Measurements from ENCODE around the gene TPRKB.
"Not testable (repeated sequence)": the region's sequence is repeated elsewhere in the genome, so short reads cannot be mapped to it uniquely, and the experiment has no call there.

TPRKB gene

DNA sequence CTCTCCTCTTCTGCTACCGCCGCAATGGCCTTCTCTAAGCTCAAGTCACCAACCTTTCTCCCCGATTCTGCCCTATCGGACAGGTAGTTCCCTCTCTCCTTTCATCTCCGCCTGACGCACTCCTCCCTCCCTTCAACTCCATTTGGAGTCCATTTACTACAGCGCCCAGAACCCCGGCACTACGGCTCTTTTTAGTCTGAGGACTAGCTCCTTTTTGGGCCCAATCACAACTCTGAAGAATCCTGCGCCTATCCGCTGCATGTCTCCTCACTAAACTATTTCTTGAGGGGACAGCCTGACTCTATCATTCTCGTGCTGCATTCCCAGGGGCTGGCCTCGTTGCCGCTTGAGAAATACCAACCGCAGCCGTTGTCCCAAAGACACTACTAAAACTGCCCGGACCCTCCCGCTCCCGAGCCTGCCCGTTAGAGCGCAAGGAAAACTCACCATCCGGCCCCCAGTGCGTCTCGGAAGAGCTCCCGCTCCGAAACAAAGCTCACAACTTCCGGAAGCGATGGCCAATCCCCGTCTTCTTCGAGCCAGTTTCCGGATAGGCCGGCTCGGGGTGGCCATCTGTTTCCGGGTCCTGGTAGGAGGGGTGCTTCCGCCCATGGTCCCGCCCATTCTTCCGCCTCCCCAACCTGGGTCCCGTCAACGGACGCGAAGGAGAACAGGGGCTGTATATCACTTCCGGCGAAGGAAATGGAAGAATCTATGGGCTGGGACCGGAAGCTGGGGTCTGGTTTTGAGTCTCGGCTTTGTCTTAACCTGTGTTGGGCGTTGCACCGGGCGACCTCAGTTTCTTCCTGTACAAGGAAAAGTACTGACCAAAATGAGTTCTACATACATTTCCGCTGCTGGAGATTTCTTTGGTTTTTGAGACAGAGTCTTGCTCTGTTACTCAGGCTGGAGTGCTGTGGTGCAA, at the start of gene TPRKB:
Gene TPRKB, minus strand, starts transcription at position 491 of the 925 bp plus-strand sequence. CDS start 2,776 bp downstream, outside the sequence.
- H3K9ac ChIP-seq (ENCODE audit: low read length) = peak within 1 kb of the TSS; percentile 90
- H3K4me2 ChIP-seq (ENCODE audit: low read length) = peak within 1 kb of the TSS; percentile 98
- peaks cover 12% of the 10 kb centered on the region for H3K4me1 ChIP-seq (ENCODE audit: low read length)
- no peaks in the 10 kb centered on the region for H4K20me1 ChIP-seq (ENCODE audit: insufficient read depth, low read length)
- H3K36me3 ChIP-seq (replicated peaks; ENCODE audit: low read depth, low read length) = peaks cover 17% of the 10 kb centered on the region
- H3K4me3 ChIP-seq (ENCODE audit: low read length) = peak within 1 kb of the TSS; percentile 99
- no peaks in the 10 kb centered on the region for H3K9me3 ChIP-seq (ENCODE audit: insufficient read depth, low read length)
- H3K27me3 ChIP-seq (ENCODE audit: low read depth, low read length) = no peaks in the 10 kb centered on the region
- peaks cover 23% of the 10 kb centered on the region for H3K79me2 ChIP-seq (ENCODE audit: low read length)
- peak within 1 kb of the TSS; percentile 63 for H3K27ac ChIP-seq (ENCODE audit: low read length)
- no peak for TF ChIP-seq EZH2phosphoT487 (IDR thresholded peaks at IDR 0.05; ENCODE audit: low read depth)
- no peak for TF ChIP-seq CTCF (IDR thresholded peaks at IDR 0.05; ENCODE audit: low read depth, low read length)
- H2AFZ ChIP-seq (ENCODE audit: low read depth, low read length) = peak within 1 kb of the TSS; percentile 93

DNA sequence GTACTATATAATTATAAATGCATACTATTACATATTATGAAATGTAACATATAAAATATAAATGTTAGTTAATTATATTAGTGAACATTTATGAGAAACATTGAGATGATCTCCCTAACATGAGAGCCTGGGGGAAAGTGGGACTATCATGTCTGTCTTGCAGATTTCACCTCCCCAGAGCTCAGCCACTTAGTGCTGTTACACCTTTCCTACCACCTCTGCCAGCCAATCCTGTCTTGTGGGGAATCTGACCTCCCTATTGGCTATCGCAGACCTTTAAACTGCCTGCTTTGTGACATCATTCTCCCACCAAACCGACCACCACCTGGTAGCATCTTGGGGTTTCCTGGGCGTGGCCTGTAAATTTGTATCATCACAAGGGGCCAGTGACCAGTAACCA, 46.7 kb upstream of the TPRKB start, which contains the start of gene C2orf78:
Gene C2orf78, plus strand, starts transcription at position 301 of the 400 bp plus-strand sequence. CDS start 127 bp downstream, outside the sequence.
- not testable (repeated sequence) for H3K27me3 ChIP-seq (ENCODE audit: low read depth, low read length); H3K36me3 ChIP-seq (replicated peaks; ENCODE audit: low read depth, low read length); H3K4me2 ChIP-seq (ENCODE audit: low read length); H3K9me3 ChIP-seq (ENCODE audit: insufficient read depth, low read length); H4K20me1 ChIP-seq (ENCODE audit: insufficient read depth, low read length); H2AFZ ChIP-seq (ENCODE audit: low read depth, low read length); H3K4me3 ChIP-seq (ENCODE audit: low read length); H3K9ac ChIP-seq (ENCODE audit: low read length); H3K4me1 ChIP-seq (ENCODE audit: low read length); H3K27ac ChIP-seq (ENCODE audit: low read length)
- peaks cover 10% of the 10 kb centered on the region for H3K79me2 ChIP-seq (ENCODE audit: low read length)

GRCh38 chr2:73783402-73783801, 46.3 kb upstream of the TPRKB start:
- H3K9me3 ChIP-seq (ENCODE audit: insufficient read depth, low read length); H3K36me3 ChIP-seq (replicated peaks; ENCODE audit: low read depth, low read length); H2AFZ ChIP-seq (ENCODE audit: low read depth, low read length); H3K27me3 ChIP-seq (ENCODE audit: low read depth, low read length); H3K9ac ChIP-seq (ENCODE audit: low read length); H3K27ac ChIP-seq (ENCODE audit: low read length); H3K4me2 ChIP-seq (ENCODE audit: low read length); H4K20me1 ChIP-seq (ENCODE audit: insufficient read depth, low read length); H3K4me3 ChIP-seq (ENCODE audit: low read length): not testable (repeated sequence)
- H3K4me1 ChIP-seq (ENCODE audit: low read length) = peaks cover 13% of the 10 kb centered on the region
- H3K79me2 ChIP-seq (ENCODE audit: low read length) = peaks cover 15% of the 10 kb centered on the region

DNA sequence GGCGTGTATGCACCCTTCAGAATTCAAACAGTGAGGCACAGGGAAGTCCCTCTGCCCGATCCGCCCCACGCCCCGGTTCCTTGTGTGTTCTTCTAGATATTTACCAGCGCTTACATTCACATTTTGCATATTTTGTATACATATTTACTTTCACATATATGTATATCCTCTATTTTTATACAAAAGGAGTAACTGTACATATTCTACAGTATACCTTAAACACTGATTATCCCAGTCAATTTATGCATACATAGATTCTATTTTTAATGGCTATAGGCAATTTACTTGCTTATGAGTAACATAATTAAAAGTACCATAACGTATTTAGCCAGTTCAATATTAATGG, 43.1 kb upstream of the TPRKB start:
- H4K20me1 ChIP-seq (ENCODE audit: insufficient read depth, low read length) = no peaks in the 10 kb centered on the region
- peak overlapping the region; percentile 82 for H2AFZ ChIP-seq (ENCODE audit: low read depth, low read length)
- H3K4me1 ChIP-seq (ENCODE audit: low read length) = peaks cover 16% of the 10 kb centered on the region
- peak overlapping the region; percentile 45 for H3K9ac ChIP-seq (ENCODE audit: low read length)
- peak overlapping the region; percentile 65 for H3K4me2 ChIP-seq (ENCODE audit: low read length)
- H3K4me3 ChIP-seq (ENCODE audit: low read length) = peak overlapping the region; percentile 92
- peaks cover 15% of the 10 kb centered on the region for H3K36me3 ChIP-seq (replicated peaks; ENCODE audit: low read depth, low read length)
- no peak overlapping the region for H3K27ac ChIP-seq (ENCODE audit: low read length)
- peaks cover 30% of the 10 kb centered on the region for H3K79me2 ChIP-seq (ENCODE audit: low read length)
- H3K9me3 ChIP-seq (ENCODE audit: insufficient read depth, low read length) = no peaks in the 10 kb centered on the region
- H3K27me3 ChIP-seq (ENCODE audit: low read depth, low read length) = no peaks in the 10 kb centered on the region
- TF ChIP-seq CTCF (IDR thresholded peaks at IDR 0.05; ENCODE audit: low read depth, low read length) (no peak), EZH2phosphoT487 (IDR thresholded peaks at IDR 0.05; ENCODE audit: low read depth) (no peak)
